Hematopoietic multipotent progenitor cell treated with erythropoietin and hydrocortisone succinate and interleukin-3 and kit ligand, for 6 days (in vitro differentiated cells): Measurements from ENCODE around the gene USP32.
"Not testable (repeated sequence)": the region's sequence is repeated elsewhere in the genome, so short reads cannot be mapped to it uniquely, and the experiment has no call there.

Source experiments
- DNase-seq: peaks from one replicate; pipeline ENCODE4 v3.0.0-alpha.2; 2015

The USP32 gene

DNA sequence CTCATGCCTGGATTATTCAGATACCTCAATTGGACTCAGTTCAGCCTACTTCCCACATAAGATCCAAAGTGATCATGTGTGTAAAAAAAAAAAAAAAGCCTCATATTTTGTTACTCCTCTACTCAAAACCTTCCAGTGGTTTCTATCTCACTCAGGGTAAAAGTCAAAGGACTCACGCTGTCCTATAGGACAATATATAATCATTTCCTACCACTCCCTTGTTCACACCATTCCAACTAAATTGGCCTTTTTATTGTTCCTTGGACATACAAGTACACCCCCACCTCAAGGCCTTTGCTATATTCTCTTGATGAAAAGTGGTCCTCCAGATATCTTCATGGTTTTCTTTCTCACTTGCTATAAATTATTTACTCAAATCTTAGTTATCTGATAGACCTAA lies 99.2 kb downstream of the USP32 start:
- no peak for DNase-seq

DNA sequence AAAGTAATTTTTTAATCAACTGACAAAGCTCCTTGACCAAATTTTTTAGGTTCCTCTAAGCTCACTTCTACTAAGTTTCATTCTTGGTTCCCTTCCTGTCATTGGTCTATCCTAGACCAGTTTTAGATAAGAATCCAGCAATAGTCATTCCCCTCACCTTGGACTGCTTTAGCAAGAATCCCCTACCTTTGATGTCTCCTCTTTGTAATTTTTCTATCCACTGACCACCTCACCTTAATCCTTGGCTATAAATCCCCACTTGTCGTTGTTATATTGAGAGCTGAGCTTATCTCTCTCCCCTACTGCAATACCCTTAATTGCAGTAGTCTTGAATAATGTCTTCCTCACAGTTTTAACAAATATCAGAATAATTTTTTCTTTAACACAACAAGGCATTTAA lies 107.2 kb downstream of the USP32 start:
- DNase-seq: no peak

DNA sequence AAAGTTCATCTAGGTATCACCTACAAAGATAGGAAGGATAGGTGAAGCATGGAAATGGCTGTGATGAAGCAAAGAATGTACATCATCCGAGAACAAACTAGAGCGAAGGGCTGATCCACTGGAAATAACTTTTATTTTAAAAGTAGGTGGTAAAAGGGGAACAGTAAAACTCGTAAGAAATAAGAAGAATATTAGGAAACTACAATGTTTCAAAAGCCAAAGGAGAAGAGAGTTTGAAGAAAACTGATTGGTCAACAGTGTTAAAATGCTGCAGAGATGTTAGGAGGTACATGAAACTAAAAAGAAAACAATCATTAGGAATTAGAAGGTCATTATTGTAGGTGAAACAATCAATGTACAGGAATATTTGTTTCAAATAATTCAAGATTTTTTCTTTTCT lies 108.1 kb downstream of the USP32 start:
- no peak for DNase-seq

DNA sequence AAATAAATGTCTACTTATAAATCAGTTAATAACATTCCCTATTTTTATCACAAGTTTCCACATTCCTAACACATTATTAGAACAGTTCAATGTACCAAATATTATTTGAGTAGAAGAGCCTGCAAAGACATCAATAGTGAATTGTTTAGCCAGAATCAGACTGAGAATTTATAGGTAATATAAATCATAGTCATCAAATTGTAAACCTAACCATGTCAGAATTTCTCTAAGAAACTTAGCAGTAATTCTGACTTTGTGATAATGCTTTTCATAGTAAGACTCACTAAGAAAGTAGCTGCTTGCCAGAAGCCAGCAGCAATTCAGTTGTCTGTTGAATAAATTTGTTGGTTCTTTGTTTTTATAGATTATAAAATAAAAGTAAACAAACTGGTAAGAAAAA lies 111.3 kb downstream of the USP32 start:
- no peak for DNase-seq

DNA sequence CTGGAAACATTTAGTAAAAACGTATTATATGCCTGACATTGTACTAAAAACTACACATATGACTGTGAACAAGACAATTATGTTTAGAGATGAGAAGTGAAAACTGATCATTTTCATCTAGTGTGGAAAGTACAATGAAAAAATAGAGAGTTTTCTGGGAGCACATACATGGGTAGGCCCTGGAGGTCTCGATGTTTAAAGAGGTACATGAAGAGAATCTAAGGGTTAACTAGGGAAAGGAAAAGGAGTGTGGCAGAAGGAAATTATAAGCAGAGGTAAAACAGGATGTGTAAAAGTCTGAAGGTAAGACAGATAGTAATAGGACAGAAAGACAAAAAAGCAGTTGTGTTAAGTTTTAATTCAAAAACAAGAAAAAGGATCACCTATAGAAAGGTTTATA lies 113.7 kb downstream of the USP32 start:
- no peak for DNase-seq

DNA sequence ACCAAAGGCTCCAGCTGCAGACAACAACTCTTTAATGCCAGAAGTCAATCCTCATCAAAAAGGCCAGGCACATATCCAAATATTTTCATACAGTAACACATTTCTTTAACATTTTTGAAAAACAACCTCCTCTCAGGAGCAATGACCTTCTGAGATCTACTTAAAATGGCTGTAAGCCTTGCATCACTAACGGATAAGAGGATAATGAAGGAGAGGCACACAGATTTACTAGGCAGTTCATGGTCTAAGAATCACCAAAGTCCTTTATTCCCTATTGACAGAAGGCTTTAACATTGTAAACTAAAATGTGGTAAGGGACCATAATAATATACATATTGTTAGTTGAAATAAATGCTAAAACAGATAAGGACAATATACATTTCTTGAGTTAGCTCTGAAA lies 114.7 kb downstream of the USP32 start:
- no peak for DNase-seq

DNA sequence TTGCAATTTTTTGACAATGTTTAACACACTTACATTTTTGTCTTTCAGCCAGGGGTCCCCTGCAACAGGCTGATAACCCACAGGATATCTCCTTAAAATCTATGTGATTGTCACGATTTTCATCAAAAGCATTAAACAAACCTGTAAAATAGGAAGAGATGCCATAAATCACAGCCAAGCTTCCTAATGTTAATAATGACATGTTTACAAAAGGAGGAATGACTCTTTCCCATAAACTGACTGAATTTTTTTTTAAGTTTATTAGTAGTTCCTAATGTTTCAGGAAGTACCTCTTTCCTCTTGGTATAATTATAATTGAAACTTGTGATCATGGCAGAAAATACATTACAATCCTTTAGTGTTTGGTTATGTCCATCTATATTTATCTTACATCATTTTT lies 122.5 kb downstream of the USP32 start:
- DNase-seq: no peak

DNA sequence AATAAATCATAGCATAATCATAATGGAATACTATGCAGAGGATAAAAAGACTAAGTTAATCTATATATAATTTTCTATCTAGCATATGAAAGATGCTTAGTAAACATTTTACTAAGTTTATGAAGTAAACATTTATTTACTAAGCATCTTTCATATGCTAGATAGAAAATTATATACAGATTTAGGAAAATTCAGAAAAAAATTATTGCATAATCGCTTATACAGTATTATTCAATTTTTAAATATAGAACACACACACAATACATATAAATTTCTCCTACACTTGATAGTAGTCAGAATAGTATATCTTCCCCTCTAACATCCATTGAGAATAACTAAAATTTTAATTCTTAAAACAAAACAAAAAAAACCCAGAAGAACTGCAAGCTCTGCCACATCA lies 131.4 kb downstream of the USP32 start:
- no peak for DNase-seq

DNA sequence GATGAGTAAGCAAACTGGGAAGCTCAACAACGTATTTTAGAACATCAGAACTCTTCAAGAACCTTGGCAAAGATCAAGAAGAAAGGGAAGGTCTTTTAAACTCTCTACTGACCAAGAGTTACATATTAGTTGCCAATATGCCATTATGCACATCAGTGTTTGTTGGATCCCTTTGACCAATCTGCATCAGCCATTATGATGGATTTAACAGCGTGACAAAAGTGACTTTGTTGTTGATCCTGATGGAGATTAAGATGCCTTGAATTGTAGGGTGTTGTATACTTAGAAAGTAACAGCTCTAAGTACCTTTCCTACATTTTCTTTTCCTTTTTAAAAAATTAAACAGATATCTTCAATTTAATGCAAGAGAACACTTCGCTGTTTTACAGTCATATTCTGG lies 133.6 kb downstream of the USP32 start:
- no peak for DNase-seq

DNA sequence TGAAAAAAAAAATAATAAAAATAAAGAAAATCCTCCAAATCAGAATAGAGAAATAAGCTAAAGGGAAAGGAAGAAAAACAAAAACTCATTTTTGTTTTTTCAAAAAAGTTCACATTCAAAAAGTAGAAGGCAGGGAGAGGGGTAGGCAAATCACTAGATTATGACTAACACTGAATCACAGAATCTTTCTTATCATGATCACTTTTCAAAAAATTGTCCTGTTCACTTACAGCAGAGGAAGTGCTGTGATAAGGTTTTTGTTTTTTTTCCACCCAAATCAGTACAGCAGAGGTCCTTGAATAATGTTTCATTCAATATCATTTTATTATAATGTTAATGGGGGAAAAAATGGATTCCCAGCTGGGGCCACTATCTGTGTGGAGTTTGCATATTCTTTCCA lies 135.8 kb downstream of the USP32 start:
- no peak for DNase-seq

DNA sequence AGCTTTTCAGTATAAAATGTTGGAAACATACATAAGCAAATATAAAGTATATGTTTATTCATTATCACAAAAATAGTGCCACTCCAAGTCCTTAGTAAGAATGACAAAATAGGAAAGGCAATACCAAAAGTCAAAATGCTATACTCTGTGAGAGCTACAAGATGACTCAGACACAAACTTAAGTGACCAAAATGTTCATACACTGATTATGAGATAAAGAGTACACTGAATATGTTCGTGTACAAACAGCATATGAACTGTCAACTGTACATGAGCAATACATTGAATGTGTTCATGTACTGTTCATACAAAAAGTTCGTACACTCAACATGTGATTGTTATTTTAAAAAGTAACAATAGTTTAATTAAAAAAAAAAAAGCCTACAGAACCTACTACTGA lies 138.9 kb downstream of the USP32 start:
- peak; percentile 29 for DNase-seq

DNA sequence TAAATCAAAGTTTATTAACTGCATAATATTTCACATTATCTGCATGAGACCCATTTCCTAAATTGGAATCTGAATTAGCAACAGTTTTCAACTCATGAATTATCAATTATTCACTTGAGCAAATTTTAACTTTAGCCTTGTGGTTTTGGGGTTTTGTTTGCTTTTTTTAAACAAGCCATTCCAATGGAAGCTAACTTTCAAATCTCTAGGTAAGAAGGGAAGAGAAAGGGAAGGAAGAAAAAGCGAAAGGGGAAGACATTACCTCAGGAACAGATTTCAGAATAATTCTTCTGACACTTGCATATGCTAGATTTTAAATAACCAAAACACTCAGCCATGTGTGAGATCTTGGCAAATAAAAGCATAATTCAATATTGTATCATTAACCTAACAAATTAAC lies 139.5 kb downstream of the USP32 start:
- no peak for DNase-seq

DNA sequence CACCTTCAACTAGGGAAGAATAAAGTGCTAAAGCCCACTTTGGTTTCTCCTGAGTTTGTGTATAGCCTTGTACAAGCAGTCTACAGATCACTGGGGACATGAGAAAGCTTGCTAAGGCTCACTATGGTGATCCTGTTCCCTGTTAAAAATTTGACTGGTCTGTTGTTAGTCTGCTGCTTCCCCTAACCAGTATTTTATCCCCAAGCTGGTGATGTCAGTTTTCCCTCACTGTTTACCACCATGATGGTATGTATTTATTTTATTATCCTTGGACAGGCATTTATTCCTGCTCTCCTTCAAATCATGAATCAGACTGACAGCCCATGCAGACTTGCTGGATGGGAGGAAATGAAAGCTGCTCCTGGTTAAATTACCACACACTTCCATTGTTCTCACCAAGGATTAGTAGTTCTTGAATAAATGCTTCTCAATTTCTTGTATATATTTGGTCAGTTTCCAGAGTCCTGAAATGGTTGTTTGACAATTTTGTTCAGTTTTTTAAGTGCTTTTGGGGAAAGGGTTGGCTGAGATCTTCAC lies 142.6 kb downstream of the USP32 start:
- no peak for DNase-seq

DNA sequence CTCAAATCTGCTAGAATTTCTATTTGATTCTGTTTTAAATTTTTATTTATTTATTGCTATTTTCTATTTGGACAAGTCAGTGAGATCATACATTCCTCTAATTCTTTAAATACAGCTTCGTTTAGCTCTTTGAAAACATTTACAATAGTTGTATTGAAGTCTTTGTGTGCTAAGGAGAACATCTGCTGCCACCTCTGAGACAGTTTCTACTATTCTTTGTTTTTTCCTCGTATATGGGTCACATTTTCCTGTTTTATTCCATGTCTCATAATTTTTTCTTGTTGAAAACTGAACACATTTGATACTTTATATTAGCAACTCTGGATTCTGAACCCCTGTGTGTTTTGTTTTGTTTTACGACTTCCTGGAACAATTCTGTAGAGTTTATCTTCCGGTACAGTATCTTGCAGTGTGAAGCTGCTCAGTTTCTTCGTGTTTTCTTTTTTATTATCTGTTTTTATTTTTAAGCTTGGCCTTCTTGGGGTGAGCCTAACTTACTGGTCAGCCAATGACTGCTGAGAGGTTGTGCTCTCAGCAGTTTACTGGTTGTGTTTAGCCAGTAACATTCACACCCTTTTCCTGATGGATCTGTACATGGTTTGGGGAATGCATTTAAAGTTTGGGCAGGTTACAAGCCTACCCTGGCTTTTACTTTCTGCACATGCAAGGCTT lies 143.2 kb downstream of the USP32 start:
- DNase-seq: no peak

DNA sequence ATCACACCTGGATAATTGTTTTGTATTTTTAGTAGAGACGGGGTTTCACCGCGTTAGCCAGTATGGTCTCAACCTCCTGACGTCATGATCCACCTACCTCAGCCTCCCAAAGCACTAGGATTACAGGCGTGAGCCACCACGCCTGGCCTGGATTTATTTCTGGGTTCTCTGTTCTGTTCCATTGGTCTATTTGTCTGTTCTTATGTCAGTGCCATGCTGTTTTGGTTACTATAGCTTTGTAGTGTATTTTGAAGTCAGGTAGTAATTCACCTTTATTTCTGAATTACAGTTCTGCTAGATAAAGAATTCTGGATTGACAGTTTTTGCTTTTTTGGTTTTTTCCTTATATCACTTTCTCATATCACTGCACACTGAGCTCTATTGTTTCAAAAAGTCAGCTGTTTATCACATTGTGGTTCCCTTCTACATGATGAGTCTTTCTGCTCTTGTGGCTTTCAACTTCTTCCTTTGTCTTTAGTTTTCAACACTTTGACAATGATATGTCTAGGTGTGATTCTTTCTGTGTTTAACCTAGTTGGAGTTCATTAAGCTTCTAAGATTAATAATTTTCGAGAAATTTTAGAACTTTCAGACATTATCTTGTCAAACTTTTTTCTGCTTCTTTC lies 144.0 kb downstream of the USP32 start:
- no peak for DNase-seq

DNA sequence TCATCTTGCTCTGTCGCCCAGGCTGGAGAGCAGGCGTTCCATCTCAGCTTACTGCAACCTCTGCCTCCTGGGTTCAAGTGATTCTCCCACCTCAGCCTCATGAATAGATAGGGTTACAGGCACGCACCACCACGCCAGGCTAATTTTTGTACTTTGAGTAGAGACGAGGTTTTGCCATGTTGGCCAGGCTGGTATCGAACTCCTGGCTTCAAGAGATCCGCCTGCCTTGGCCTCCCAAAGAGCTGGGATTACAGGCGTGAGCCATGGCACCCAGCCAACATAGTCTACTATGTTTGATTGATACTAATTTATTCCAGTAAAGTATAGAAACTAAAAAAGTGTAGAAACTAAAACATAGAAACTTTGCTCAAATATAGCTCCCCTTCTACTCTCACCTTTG lies 147.3 kb downstream of the USP32 start:
- no peak for DNase-seq

DNA sequence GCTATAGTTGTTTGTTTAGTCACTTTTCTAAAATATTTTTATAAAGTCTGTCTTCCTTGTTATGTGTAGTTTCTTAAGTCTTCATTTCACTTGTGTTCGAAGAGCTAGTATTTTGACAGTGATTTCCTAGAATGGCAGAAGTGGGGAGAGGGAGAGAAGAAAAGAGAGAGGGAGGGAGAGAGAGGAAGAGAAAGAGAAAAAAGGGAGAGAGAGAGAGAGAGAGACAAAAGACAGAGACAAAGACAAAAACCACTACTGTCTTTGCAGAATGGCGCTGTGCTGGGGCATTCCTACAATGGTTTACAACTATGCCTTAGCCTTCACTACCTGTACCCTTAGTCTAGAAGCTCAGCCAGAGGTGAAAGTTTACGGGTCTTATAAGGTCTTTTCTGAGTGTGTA lies 151.6 kb downstream of the USP32 start:
- no peak for DNase-seq

DNA sequence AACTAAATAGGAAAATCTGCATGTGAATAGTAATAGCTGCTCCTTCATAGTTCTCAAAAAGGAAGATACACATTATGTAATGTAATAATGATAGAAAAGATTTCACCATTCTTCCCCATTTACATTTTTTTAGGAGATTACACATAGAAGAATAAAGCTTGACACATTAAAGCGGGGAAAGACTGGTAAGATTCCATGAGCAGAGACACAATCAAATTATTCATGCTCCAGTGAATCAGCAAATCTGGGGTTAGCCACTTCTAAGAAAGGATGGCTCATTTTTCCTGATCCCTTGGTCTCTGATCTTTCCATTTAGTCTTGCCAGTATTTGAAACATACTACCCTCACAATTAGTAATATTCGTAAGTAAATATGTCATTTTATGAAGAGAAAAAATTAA lies 160.2 kb downstream of the USP32 start:
- no peak for DNase-seq

DNA sequence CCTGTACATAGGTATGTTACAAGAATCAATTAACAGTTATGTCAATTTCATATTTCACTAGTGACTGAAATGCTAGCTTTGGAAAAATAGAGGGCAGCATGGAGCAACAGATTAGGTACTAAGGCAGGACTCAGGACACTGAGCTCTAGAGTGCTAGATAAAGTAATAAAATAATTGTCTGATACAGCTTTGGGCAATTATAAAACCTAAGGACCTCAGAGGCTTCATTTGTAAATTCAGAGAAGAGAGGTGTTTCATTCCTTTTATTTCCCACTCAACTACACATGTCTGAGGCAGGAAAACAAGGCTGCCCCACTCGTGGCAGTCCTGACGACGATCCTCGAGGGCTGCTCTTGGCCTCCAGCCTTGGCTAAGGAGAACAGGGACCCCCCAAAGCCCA lies 160.7 kb downstream of the USP32 start:
- DNase-seq: peak; percentile 62

DNA sequence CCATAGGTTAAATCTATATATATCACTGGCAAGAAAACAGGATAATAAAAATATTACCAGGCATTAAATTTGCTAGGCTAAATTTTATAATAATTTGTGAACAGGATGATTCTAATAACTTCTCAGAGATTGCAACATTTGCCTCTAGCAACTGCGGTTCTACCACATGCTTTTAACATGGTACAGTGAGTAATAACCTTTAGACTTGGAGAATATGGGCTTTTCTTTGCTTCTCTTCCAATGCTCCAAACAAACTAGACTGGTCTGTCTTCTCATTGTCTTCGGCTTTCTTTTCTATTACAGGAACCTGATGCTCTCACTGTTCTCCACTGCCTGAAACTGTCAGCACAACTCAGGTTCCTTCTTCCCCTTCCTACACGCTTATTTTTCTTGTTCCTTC lies 161.6 kb downstream of the USP32 start:
- DNase-seq: no peak

DNA sequence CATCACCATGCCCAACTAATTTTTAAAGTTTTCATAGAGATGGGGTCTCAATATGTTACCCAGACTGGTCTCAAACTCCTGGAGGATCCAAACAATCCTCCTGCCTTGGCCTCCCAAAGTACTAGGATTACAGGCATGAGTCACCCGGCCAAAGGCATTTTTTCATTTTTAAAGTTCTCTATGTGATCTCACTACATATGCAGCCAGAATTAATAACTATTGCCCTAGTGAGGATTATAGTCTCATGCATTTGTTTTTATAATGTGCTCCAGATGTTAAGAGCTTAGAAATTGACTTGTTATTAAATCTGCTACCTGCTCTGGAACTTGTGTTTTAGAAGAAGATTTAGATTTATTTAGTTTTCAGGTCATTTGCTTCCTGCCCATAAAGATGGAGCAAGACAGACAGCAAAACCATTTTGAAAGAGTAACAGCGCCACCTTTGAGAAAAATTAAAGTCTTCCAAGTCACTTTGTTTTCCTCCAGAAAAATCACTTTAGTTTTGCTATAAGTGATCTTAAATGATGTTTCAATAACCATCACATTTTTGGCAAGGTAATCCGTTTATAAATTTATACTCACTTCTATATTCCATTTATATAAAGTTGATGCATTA lies 162.6 kb downstream of the USP32 start:
- DNase-seq: no peak

DNA sequence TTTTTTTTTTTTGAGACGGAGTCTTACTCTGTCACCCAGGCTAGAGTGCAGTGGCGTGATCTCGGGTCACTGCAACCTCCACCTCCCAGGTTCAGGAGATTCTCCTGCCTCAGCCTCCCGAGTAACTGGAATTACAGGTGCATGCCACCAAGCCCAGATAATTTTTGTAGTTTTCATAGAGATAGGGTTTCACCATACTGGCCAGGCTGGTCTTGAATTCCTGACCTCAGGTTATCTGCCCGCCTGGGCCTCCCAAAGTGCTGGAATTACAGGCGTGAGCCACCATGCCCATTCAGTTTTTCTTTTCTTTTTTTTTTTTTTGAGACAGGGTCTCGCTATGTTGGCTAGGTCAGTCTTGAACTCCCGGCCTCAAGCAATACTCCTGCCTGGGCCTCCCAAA lies 164.7 kb downstream of the USP32 start:
- DNase-seq: not testable (repeated sequence)

DNA sequence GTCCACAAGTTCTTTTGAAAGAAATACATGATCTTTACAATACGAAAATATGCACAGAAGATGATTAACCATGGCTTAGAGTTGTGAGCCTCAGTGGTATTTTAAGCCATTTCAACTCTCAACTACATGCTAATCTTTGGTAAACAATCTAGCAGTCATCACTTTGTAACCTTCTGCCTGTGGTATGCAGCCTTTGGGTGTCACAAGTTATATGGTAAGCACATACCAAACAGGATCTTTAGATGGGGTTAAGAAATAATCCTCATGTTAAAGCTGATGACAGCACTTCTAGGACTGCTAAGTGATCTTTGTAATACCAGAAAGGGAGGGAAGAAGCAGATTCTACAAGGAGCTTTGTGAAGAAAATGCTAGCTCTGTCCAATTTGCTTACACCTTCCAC lies 167.9 kb downstream of the USP32 start:
- no peak for DNase-seq

DNA sequence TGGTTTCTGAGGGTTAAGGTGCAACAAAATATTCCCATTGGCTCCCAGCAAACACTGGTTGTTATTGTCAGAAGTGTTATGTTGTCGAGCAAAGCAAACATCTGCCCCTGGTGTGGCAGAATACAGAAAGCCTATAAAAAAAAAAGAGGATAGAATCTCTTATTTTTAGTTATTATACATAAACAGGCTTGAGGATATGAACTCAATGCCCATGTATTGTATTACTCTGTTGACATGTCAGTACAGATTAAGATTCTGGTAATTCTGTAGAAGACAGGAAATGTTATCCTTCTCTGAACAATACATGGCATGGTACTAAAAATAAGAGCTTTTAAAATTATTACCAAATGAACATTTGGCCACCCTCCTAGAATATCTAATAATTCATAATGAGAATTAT lies 168.5 kb downstream of the USP32 start:
- no peak for DNase-seq

DNA sequence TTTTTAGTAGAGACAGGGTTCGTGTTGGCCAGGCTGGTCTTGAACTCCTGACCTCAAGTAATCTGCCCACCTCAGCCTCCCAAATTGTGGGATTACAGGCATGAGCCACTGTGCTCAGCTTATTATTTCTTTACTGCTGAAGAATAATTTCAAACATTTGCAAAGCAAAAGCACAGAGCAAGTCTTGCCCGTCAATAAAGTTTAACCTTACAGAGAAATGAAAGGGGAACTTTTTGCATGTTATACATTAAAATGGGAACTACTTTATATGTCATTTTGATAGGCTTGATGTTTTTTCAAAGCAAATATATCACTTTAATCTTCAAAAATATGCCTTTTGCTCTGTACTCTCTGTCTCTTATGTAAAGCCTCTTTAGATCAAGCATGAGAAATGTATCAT lies 173.2 kb downstream of the USP32 start:
- not testable (repeated sequence) for DNase-seq
